Lower leg skin (tissue), 3 donors: Measurements from ENCODE around the gene PHETA1.

Experiments used
- POLR2A ChIP-seq, 2 donors: fragments of 450-650 bp; IDR thresholded peaks; one replicate each; pipeline ENCODE4 v1.6.1; 2016 to 2017; ENCODE audit warnings: antibody characterized with exemption in 2 of 2, mild to moderate bottlenecking in 1 of 2, moderate library complexity in 1 of 2
- TF ChIP-seq, protein P1 (sequence below), 3 donors: fragments of 450-650 bp; IDR thresholded peaks; one replicate each; pipeline ENCODE4 v1.5.1; 2016; ENCODE audit warnings: antibody characterized with exemption in 3 of 3, mild to moderate bottlenecking in 3 of 3, moderate library complexity in 2 of 3

DNA sequence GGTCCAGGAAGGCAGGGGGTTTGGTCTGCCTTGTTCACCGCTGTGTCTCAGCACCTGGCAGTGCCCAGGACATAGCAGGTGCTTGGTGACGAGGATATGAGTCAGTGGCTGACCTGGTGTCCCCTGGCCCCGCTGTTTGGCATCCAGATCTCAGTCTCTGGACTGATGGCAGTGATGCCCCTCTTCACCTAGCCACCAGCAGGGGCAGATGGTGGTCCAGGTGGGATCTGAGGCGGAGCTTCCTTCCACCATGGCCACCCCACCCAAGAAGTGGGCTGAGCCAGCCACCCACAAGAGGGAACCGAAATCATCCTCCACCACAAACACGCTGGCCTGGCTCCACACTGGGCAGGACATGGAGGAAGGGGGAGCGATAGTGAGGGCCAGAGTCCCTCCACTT lies 20.7 kb upstream of the PHETA1 start:
- TF ChIP-seq, protein P1, sequence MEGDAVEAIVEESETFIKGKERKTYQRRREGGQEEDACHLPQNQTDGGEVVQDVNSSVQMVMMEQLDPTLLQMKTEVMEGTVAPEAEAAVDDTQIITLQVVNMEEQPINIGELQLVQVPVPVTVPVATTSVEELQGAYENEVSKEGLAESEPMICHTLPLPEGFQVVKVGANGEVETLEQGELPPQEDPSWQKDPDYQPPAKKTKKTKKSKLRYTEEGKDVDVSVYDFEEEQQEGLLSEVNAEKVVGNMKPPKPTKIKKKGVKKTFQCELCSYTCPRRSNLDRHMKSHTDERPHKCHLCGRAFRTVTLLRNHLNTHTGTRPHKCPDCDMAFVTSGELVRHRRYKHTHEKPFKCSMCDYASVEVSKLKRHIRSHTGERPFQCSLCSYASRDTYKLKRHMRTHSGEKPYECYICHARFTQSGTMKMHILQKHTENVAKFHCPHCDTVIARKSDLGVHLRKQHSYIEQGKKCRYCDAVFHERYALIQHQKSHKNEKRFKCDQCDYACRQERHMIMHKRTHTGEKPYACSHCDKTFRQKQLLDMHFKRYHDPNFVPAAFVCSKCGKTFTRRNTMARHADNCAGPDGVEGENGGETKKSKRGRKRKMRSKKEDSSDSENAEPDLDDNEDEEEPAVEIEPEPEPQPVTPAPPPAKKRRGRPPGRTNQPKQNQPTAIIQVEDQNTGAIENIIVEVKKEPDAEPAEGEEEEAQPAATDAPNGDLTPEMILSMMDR (IDR thresholded peaks at IDR 0.05), result no peak
- no peak for TF ChIP-seq POLR2A (IDR thresholded peaks at IDR 0.05)
